ENCODE measurements around the gene OLFML3. TPM values are rescaled to one million over a fixed set of nuclear protein-coding genes. Genes with fewer than 3 reads are reported as not detected.

The OLFML3 gene
- total RNA-seq (10 to 100 TPM in 2 of 4 donors, 1 to 10 TPM in 2; 8.2 to 15.8 (median 10.7) TPM), polyA plus RNA-seq (10 to 100 TPM in 1 of 3 donors, 1 to 10 TPM in 2; 6.4 to 13.5 (median 9.9) TPM)
- long read RNA-seq, donor 1, partial matches to known transcripts, result 0 of 8 reads
- long read RNA-seq, donor 1, other reads (novel, unspliced or antisense), result 7 of 8 reads
- long read RNA-seq, donor 2, partial matches to known transcripts, result 0 of 7 reads
- long read RNA-seq, donor 2, other reads (novel, unspliced or antisense), result 2 of 7 reads

GRCh38 chr1:113978863-113979702, at the start of gene OLFML3:
TSS of gene OLFML3 (plus strand) at chr1:113979474. CDS start at chr1:113979517, 43 bp downstream.
- intact Hi-C loops (cut with DNase I), result loop anchor here (2.0 kb wide), 1 partner anchor 304 kb away; no protein-coding TSS in a partner anchor
- Histone ChIP-seq H3K4me1 (peaks cover 49% of the 10 kb centered on the region), H3K9me3 (no peaks in the 10 kb centered on the region), H3K4me3 (peak within 1 kb of the TSS; percentile 41), H3K27ac (peak within 1 kb of the TSS; percentile 85), H3K36me3 (ENCODE audit: insufficient read depth in 1 of 2, low read depth in 1 of 2) (peaks cover 0 to 8% of the 10 kb centered on the region in 2 donors), H3K27me3 (ENCODE audit: insufficient read depth in 3 of 3, low read length in 2 of 3) (no peaks in the 10 kb centered on the region)
- WGBS, 3 donors, result 31 to 35% (median 33%) methylated on average over 13 of the region's 13 CpGs
- ATAC-seq (peak; percentile 62 to 76 (median 74)), DNase-seq (peak; percentile 82 to 89)
- TF ChIP-seq CTCF (IDR thresholded peaks at IDR 0.05), result peak; percentile 74

GRCh38 chr1:113929750-113930498, 49.4 kb upstream of the OLFML3 start:
- WGBS, 3 donors, result 0 to 1% (median 0%) methylated on average over 35 to 63 of the region's 64 CpGs

GRCh38 chr1:113930499-113931161, 48.6 kb upstream of the OLFML3 start:
- H3K9me3 ChIP-seq, result no peaks in the 10 kb centered on the region
- peak in 1 of 4 donors; percentile 20 for ATAC-seq
- WGBS, 3 donors, result 3 to 6% (median 5%) methylated on average over 8 of the region's 8 CpGs
- peaks cover 52% of the 10 kb centered on the region for H3K4me1 ChIP-seq
- DNase-seq, result no peak
- no peaks in the 10 kb centered on the region for H3K27me3 ChIP-seq (ENCODE audit: insufficient read depth in 3 of 3, low read length in 2 of 3)
- peak overlapping the region; percentile 96 for H3K27ac ChIP-seq
- H3K4me3 ChIP-seq, result peak overlapping the region; percentile 86
- intact Hi-C loops (cut with DNase I), result no loop called here
- TF ChIP-seq CTCF (IDR thresholded peaks at IDR 0.05), result no peak
- H3K36me3 ChIP-seq (ENCODE audit: insufficient read depth in 1 of 2, low read depth in 1 of 2), result no peaks in the 10 kb centered on the region

More at GRCh38 chr1:113929750-113930498, 49.4 kb upstream of the OLFML3 start:
- H3K9me3 ChIP-seq, result no peaks in the 10 kb centered on the region
- no peaks in the 10 kb centered on the region for H3K27me3 ChIP-seq (ENCODE audit: insufficient read depth in 3 of 3, low read length in 2 of 3)
- H3K4me3 ChIP-seq, result peak overlapping the region; percentile 86
- H3K4me1 ChIP-seq, result peaks cover 49% of the 10 kb centered on the region
- TF ChIP-seq CTCF (IDR thresholded peaks at IDR 0.05), result no peak
- peak; percentile 54 to 79 for DNase-seq
- H3K27ac ChIP-seq, result peak overlapping the region; percentile 96
- ATAC-seq, result peak; percentile 50 to 60 (median 53)
- H3K36me3 ChIP-seq (ENCODE audit: insufficient read depth in 1 of 2, low read depth in 1 of 2), result no peaks in the 10 kb centered on the region
- intact Hi-C loops (cut with DNase I), result loop anchor here (1.0 to 2.0 kb wide), 3 partner anchors 17 to 118 kb away; partner anchors contain the start of genes DCLRE1B (in 2 of the 2) and RSBN1 (in 1 of the 2)

GRCh38 chr1:113931451-113931851, 47.8 kb upstream of the OLFML3 start:
- TF ChIP-seq CTCF (IDR thresholded peaks at IDR 0.05), result no peak
- peak overlapping the region; percentile 86 for H3K4me3 ChIP-seq
- H3K4me1 ChIP-seq, result peaks cover 58% of the 10 kb centered on the region
- H3K27me3 ChIP-seq (ENCODE audit: insufficient read depth in 3 of 3, low read length in 2 of 3), result no peaks in the 10 kb centered on the region
- peak overlapping the region; percentile 96 for H3K27ac ChIP-seq
- intact Hi-C loops (cut with DNase I), result no loop called here
- H3K9me3 ChIP-seq, result no peaks in the 10 kb centered on the region
- DNase-seq (no peak), ATAC-seq (no peak)
- H3K36me3 ChIP-seq (ENCODE audit: insufficient read depth in 1 of 2, low read depth in 1 of 2), result no peaks in the 10 kb centered on the region
- WGBS, 3 donors, result 12 to 34% (median 13%) methylated on average over 3 of the region's 3 CpGs
